ENCODE measurements around the gene DMXL1.
A peak's percentile ranks its signal among the peaks of the same experiment; 100 is the strongest.

DMXL1 gene

DNA sequence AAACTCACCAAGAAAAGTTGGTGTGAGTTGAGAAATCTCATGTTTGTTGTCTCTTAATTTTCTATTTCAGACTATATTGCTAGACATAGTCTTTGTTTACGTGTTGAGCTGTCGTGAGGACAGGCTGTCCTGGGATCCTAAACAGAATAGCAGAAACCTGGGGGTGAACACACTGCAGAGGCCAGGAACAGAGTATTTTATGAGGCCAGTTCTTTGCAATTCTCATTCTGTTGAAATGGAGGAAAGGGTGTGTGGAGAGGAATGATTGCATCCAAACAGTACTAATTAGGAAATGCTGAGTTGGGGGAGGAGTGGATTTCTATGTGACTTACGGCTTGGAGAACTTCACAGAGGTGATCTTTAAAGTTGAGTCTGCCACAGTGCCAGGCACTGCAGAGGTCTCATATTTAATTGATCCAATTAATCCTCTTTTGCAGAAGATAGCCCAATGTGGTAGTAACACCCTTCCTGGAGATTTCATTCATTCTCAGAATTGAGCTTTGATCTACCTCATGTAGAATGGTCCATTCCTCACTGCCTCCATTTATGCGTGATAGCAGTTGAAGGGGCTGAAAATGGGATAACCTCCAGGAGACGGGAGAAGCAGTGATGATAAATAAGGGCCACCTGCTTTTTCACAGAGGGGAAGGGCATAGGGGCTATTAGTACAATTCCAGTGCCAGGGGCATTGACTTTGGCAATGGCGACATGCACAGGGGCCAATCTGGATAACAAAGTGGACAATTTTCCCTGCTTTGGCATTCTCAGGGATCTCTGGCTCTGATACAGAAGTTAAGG lies 200.3 kb downstream of the DMXL1 start:
- DNase-seq (ENCODE audit: low read depth in 2 of 2) = no peak

DNA sequence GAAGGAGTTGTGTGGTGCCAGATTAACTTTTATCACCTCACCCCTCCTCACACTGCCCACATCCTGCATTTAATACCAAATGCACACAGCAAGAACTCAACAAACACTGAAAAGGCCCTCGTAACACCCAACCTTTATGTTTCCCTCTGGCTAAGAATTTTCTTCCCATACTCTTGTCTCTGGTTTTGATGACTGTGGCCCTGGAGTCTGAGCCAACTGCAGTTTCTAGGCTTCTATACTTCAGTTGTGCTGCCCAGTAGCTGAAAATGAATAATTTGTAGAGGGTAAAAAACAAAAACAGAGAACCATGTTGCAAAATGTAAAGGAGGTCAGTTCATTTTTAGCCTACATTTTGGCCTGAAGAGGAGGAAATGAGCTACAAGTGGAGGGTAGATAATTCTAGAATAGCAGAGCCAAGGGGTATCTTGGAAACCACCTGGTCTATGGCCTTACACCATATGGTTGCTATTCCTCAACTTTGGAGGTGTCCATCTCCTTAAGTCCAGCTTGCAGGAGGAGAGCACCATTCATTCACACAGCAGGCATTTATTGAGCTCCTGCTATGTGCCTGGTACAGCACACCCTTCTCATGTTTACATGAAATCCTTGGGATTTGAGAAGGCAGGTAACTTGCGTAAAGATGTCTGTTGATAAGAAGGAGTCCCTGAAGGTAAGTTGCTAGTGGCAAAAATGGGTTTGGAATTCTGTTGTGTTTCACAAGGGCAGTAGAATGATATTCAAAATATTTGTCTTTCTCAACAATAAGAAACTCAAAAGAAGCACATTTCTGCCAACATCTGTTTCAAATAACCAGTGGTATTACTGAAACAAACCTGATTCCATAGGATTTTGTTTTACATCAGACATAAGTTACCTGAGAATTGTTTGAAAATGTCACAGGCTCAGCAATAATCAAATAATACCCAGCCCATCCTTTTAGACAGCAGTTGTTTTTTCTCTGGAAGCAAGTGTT lies 201.2 kb downstream of the DMXL1 start:
- no peak for DNase-seq (ENCODE audit: low read depth in 2 of 2)

DNA sequence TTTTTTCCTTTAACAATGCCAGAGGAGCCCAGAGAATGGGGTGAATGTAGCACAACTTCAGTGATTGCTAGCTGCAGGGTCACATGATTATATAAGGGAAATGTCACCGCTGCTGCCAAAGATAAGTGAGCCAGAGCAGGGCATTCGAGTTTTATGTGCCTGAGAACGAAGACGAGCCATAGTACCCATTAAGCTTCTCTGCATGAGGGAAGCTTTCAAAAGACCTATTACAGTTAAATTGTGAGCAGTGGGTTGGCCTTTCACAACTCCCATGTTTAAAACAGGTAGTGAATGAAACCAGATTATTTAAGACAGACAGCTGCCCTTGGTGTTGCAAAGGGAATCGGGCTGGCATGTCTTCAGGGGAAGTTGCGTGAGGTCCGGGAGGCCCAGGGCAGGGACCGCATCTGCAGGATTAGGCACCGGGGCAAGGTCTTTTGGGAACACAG lies 202.5 kb downstream of the DMXL1 start:
- no peak for DNase-seq (ENCODE audit: low read depth in 2 of 2)

DNA sequence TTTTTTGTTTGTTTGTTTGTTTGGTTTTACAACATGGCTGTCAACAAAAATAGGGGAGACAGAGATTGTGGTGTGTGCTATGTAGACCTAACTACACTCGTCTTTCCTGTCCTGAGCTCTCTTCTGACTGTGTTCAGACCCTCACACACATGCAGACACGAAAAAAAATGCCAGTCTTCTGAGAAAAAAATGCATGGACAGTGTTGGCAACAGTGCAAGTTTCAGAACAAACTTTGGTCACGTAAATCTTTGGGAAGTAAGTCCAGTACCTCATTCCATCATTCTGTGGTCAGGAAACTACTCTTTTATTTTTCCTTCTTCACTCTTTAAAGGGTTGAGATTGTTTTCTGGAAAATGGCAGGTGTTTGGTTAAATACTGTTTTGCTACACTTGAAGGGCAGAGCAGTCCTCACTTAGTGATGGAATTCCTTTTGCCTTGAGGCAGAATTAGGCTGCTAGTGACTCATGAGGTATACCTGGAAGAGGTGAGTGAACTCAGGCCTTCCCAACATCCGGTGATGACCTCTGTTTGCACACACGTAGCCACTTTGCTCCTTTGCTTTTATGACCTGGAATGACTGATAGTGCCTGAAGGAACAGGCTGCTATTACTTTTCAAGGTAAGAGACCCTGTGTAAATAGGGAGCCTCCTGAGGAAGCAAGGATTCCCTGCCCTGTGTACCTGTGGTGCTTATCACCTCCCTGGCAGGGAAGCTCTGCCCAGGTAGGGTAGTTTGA lies 203.3 kb downstream of the DMXL1 start:
- no peak for DNase-seq (ENCODE audit: low read depth in 2 of 2)

DNA sequence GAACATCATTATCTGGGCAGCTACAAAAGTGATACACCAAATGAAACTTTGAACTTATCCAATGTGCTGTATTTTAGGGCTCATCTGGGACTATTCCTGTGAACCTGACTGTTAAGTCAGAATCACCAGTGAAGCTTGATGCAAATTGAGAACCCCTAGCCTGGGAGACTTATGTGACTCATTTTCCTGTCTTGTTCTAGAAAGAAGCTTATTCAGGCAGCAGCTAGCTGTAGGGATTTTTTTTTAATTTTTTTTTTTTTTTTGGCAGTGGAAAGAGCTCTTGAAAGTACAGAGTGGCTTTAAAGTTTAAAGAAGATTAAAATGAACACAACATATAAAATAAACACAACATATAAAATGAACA lies 203.9 kb downstream of the DMXL1 start:
- DNase-seq (ENCODE audit: low read depth in 2 of 2) = no peak

DNA sequence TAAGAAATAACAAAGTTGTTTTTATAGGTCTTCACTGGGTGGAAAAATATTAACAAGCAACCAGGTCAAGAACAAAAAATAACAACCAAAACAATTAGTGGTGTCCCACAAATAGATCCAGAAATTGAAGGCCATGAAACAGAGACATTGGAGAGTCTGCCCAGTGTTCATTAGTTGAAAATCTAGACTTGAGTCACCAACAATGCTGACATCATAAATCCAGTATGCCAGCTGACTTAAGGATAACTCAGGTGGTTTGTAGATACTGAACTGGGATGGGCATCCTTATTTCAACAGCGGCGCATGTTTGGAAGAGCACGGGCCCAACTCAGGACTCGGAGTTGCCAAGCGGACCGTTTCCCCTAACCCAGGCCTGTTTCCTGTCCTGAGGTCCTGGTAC lies 204.3 kb downstream of the DMXL1 start:
- no peak for DNase-seq (ENCODE audit: low read depth in 2 of 2)

DNA sequence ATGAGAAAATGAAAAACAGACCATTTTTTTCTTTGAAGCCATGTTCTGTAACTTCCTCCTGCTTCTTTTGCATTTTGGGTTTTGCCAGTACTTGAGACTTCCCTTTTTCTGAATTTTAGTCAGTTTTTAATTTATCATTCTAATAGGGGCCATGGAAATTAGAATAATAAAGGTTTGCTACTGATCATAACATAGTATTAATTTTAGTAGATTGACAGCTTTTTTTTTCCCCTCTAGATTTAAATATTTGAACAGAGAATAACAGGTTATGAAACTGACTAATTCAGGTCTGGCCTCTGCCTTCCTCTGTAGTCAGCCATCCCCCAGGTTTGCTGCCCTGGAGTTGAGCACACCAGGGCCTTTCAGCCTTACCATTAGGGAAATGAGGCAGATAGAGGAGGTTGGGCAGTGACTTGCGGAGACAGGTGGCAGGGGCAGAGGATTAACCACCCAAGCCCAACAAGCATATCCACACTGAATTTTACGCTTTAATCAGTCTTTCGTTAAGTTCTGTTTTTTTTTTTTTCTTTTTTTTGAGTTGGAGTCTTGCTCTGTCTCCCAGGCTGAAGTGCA lies 204.8 kb downstream of the DMXL1 start:
- peak in 1 of 2 donors; percentile 34 for DNase-seq (ENCODE audit: low read depth in 2 of 2)

DNA sequence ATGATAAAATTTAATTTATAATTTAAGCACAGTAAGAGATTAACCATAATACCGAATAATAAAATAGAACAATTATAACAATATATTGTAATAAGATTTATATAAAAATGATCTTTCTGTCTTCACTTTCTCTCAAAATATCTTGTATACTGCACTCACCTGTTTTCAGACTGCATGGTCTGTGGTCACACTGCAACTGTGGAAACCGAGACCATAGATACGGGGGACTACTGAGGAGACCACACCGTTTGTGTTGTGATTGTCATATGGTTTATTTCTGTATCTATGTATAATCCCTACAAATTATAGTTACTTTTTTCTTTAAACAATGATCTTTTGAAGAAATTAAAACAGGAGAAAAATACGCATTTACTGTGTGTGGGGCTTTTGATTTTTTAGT lies 206.1 kb downstream of the DMXL1 start:
- no peak for DNase-seq (ENCODE audit: low read depth in 2 of 2)

DNA sequence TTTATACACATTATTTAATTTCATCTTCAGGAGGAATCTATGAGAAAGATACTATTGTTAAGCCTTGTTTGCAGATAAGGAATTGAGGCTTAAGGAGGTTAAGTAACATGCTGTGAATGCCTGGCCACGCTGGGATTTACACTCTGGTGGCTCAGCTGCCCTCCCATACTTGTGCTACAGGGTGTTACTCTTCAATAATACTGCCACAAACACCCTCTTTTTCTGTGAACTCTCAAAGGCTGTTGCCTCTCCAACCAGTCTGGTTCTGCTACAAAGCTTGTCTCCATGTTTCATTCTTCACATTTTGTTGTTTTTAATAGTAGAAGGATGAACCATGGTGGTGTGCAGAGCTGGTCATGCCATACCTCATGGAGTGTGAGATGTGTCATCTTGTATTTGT lies 208.2 kb downstream of the DMXL1 start:
- DNase-seq (ENCODE audit: low read depth in 2 of 2) = no peak

DNA sequence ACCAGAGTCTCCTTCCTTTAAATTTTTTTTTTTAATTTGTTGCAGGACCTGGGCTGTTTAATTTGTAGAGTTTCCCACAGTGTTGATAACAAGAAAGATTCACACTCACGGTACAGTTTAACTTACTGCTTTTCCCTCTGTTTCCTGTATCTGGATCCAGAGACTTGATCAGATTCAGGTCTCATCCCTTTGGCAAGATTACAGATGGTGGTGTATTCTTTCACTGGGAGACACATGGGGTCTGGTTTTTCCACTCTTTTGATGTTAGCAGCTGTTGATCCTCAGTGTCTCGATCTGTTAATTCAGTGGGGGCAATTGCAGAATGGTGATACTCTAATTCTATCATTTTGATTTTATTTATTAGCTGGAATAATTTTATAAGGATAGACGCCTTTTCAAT lies 209.5 kb downstream of the DMXL1 start:
- no peak for DNase-seq (ENCODE audit: low read depth in 2 of 2)

DNA sequence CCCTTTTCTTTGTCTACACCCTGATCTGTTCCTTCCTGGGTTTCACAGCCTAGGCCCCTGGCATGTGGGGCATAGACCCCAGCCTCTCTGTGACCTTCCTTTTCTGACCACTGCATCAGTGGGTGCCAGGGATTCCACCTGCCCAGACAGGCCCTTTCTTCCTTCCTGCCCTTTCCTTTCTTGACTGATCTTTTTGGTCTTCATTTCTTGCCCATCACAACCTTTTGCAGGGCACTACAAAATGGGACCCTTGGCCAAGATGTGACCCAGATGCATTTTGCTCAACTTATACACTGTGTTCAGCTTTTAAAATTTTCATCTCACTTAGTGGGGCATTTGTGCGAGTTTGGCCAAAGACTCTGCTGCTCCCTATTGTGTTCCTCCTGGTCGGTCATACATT lies 211.7 kb downstream of the DMXL1 start:
- no peak for DNase-seq (ENCODE audit: low read depth in 2 of 2)

DNA sequence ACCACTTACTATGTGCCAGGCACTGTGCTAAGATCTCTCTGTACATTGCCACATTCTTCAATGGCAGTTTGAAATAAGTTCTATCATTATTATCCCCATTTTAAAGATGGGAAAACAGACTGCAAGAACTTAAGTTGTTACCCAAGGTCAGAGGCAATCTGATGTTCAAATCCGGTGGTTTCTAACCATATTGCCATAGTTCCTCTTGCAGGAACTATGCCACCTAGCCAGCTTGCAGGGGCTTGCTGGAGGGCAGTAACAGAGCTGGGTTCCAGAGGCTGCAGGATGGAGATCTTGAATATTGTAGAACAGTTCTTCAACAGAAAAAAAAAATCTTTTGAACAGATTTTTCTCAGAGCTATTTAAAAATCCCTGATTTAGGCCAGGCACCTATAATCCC lies 213.1 kb downstream of the DMXL1 start:
- DNase-seq (ENCODE audit: low read depth in 2 of 2) = no peak

DNA sequence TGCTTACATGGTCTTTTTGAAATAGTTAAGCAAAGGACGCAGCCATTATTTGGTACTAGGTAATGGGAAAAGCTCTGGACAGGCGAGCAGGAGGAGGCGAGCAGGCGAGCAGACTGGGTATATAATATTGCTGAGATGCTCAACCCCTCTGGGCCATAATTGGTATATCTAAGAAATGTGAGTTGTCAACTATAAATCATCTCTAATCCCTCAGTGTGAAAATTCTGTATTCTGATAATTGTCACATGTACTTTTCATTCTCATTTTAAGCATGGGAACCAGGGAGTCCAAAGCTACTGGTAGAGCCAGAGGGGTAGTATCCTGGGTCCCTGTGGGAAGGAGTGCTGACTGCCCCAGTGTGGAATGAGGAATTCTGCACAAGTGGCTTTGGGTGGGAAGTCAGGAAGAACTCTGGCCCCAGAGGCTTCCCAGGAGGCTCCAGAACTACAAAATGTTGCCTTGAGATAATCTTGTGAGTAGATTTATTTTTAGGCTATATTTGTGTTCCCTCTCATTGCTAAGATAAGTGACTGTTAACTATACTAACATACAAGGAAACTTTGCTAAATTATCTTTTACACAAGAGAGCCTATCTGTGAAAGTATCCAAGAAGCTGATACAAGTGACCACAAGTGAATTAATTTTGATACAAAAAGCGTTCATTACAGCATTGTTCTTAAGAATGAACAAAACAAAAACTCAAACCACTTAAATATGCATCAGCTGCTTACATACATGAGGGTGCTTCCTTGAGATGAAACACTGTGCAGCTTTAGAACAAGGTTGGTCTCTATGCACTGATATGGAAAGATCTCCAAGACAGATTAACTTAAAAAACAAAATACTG lies 214.4 kb downstream of the DMXL1 start:
- DNase-seq (ENCODE audit: low read depth in 2 of 2) = no peak

DNA sequence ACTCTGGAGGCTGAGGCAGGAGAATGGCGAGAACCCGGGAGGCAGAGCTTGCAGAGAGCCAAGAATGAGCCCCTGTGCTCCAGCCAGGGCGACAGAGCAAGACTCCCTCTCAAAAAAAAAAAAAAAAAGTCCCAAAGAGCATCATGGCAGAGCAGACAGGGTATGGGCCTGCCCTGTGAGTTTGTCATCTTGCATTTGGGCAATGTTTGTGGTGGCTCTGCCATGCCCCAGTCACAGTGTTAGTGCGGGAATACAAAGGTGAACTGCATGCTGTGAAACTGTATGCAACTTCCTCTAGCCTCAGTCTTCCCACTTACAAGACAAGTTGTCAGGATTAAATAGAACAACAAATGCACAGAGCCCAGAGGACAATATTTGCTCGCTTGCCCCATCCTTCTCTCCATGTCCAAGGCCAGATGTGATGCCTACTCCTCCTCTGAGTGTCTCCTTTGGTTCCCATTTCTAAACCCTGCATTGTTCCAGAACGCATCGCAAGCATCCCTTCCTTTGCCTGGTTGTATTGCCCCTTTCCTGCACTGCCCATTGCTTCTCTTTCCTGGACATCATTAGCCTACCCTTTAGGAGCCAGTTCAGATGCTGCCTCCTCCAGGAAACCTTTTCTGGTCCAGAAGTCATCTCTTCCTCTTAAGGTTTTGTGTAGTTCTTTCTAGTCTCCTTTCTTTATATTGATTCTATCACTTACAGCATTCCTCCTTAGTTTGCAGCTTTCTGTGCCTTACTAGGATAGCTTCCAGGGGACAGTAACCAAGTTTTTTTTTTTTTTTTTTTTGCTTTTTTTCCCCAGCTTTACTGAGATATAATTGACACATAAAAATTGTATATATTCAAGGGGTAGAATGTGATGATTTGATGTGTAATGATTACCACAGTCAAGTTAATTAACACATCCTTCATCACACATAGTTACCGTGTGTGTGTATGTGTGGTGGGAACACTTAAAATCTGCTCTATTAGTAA lies 215.9 kb downstream of the DMXL1 start:
- DNase-seq (ENCODE audit: low read depth in 2 of 2) = no peak

DNA sequence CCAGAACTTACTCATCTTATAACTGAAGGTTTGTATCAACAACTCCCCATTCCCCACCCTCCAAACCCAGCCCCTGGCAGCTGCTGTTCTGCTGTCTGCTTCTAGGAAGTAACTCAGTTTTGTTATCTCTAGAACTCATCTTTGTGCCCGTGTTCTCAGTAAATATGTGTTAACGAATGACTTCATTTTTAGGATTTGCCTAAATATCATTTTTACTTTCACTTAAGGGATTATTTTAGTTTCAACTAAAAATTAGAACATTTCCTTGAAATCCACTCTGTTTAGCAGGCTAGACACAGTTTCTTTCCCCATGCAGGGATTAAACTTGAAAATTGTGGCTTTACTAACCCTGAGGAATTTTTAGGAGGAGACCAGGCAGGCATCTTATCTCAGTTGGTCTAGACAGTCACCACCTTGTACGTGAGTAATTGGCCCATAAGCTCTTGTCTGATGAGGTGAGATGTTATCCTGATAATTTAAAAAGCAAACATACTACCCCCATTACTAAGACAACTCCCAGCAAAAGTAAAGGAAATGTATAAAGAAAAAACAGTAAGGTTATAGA lies 216.7 kb downstream of the DMXL1 start:
- no peak for DNase-seq (ENCODE audit: low read depth in 2 of 2)

DNA sequence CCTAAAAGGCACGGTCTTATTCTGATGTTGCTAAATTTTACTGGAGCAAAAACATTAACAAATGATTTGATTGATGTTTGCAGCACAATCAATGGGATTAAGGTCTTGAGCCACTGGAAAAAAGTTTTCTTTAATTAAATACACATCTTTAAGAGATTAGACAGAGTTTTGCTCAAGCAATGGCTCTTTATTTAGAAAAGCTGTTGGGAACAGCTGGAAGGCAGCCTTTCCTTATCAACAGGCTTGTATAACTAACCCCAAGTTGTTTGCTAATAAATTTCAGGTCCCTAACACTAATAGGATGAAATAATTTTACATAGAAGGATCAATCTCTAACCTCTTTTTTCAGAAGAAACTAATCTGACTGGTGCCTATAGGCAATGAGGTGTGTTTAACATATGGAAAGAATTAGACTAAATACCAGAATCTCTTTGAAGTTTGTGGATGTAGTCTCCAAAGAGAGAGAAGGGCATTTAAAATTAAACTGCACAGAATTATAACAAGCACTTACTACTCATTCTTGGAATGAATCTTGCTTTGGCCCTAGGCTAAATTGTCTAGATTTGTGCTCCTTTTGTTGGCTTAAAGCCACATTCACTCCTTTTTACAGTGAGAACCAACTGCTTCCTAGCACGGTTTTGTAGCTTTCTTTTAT lies 217.6 kb downstream of the DMXL1 start:
- DNase-seq (ENCODE audit: low read depth in 2 of 2) = no peak

DNA sequence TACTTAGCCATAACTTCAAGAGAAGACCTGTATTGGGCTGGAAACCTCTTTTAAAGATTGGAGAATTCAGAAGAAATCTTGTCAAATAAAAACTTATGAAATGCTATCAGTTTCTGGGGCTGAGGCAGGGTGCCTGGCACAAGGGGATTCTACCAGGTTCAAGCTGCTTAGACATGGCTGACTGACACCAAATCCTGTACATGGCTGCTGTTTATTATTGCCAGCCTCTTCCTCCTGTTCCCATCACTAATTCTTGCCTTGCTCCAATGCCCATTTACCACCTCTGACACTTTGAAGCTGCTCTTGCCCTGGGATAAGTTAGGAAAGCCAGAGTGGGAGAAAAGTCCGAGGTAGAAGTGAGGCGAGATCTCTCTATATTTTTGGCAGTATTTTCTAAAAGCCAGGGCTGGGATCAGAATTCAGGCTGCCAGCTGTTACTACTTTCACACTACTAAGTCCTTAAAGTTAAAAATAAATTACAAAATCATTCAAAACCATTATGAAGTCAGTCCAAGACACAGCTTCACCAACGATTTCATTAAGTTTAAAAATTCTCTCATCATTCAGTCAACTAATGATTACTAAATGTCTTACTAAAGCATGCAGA lies 218.7 kb downstream of the DMXL1 start:
- no peak for DNase-seq (ENCODE audit: low read depth in 2 of 2)

DNA sequence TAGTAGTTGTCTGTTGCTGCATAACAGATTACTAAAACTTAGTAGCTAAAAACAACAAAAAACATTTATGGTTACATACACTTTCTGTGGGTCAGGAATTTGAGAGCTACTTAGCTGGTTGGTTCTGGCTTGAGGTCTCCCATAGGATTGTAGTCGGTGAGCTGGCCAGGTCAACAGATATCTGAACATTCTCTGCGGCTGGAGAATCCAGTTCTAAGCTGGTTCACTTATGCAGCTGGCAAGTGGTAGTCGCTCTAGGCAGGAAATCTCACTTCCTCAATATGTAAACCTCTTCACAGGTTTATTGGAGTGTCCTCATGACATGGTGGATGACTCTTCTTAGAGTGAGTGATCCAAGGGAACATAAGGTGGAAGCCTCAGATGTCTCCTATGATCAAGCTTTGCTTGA lies 219.3 kb downstream of the DMXL1 start:
- no peak for DNase-seq (ENCODE audit: low read depth in 2 of 2)

Measured in stimulated activated CD4-positive, alpha-beta T cell treated with anti-CD3 and anti-CD28 coated beads, Interleukin-15, amount 100 ng/mL, for 48 hours (primary cell).